Measurements from ENCODE around the gene AAMDC. TPM values are rescaled to one million over a fixed set of nuclear protein-coding genes. Genes with fewer than 3 reads are reported as not detected.
"Not testable (repeated sequence)": the region's sequence is repeated elsewhere in the genome, so short reads cannot be mapped to it uniquely, and the experiment has no call there.

The AAMDC gene
- polyA plus RNA-seq, 1 donor: 61.4 TPM

GRCh38 chr11:77854838-77855237 lies 33.9 kb downstream of the AAMDC start:
- no peak overlapping the region for H3K4me3 ChIP-seq (ENCODE audit: low read length)
- H3K9me3 ChIP-seq (ENCODE audit: control insufficient read depth, low read depth, low read length): peaks cover 12% of the 10 kb centered on the region
- H3K36me3 ChIP-seq (ENCODE audit: control insufficient read depth, insufficient read depth, low read length): peaks cover 39% of the 10 kb centered on the region
- H3K27ac ChIP-seq (ENCODE audit: low read length): no peak overlapping the region
- no peaks in the 10 kb centered on the region for H3K27me3 ChIP-seq (ENCODE audit: control insufficient read depth, insufficient read depth, low read length)
- no peaks in the 10 kb centered on the region for H3K4me1 ChIP-seq (ENCODE audit: control insufficient read depth, insufficient read depth, low read length)
- DNase-seq: no peak
- no CpG with 5 or more reads among the region's 2 CpGs for WGBS (ENCODE audit: insufficient coverage, low lambda C conversion rate)

GRCh38 chr11:77857906-77858457 lies 37.0 kb downstream of the AAMDC start:
- Histone ChIP-seq H3K9me3 (ENCODE audit: control insufficient read depth, low read depth, low read length) (peaks cover 12% of the 10 kb centered on the region), H3K36me3 (ENCODE audit: control insufficient read depth, insufficient read depth, low read length) (peaks cover 28% of the 10 kb centered on the region)
- H3K4me3 ChIP-seq (ENCODE audit: low read length); H3K27ac ChIP-seq (ENCODE audit: low read length); DNase-seq; H3K4me1 ChIP-seq (ENCODE audit: control insufficient read depth, insufficient read depth, low read length); H3K27me3 ChIP-seq (ENCODE audit: control insufficient read depth, insufficient read depth, low read length): not testable (repeated sequence)
- WGBS (ENCODE audit: insufficient coverage, low lambda C conversion rate): no CpG with 5 or more reads among the region's 10 CpGs

GRCh38 chr11:77861444-77861843 lies 40.5 kb downstream of the AAMDC start:
- H3K9me3 ChIP-seq (ENCODE audit: control insufficient read depth, low read depth, low read length); H3K27me3 ChIP-seq (ENCODE audit: control insufficient read depth, insufficient read depth, low read length); H3K36me3 ChIP-seq (ENCODE audit: control insufficient read depth, insufficient read depth, low read length); DNase-seq; H3K4me1 ChIP-seq (ENCODE audit: control insufficient read depth, insufficient read depth, low read length); H3K27ac ChIP-seq (ENCODE audit: low read length); H3K4me3 ChIP-seq (ENCODE audit: low read length): not testable (repeated sequence)
- 90% methylated on average over 2 of the region's 10 CpGs for WGBS (ENCODE audit: insufficient coverage, low lambda C conversion rate)

GRCh38 chr11:77865805-77866204 lies 44.9 kb downstream of the AAMDC start:
- H3K9me3 ChIP-seq (ENCODE audit: control insufficient read depth, low read depth, low read length): no peaks in the 10 kb centered on the region
- peaks cover 10% of the 10 kb centered on the region for H3K36me3 ChIP-seq (ENCODE audit: control insufficient read depth, insufficient read depth, low read length)
- no peak overlapping the region for H3K27ac ChIP-seq (ENCODE audit: low read length)
- no peaks in the 10 kb centered on the region for H3K4me1 ChIP-seq (ENCODE audit: control insufficient read depth, insufficient read depth, low read length)
- no peaks in the 10 kb centered on the region for H3K27me3 ChIP-seq (ENCODE audit: control insufficient read depth, insufficient read depth, low read length)
- no CpG with 5 or more reads among the region's 1 CpG for WGBS (ENCODE audit: insufficient coverage, low lambda C conversion rate)
- no peak overlapping the region for H3K4me3 ChIP-seq (ENCODE audit: low read length)
- DNase-seq: no peak

- Histone ChIP-seq H3K4me1 (ENCODE audit: control insufficient read depth, insufficient read depth, low read length) (no peaks in the 10 kb centered on the region), H3K9me3 (ENCODE audit: control insufficient read depth, low read depth, low read length) (no peaks in the 10 kb centered on the region), H3K27me3 (ENCODE audit: control insufficient read depth, insufficient read depth, low read length) (no peaks in the 10 kb centered on the region), H3K27ac (ENCODE audit: low read length) (no peak overlapping the region), H3K36me3 (ENCODE audit: control insufficient read depth, insufficient read depth, low read length) (peaks cover 12% of the 10 kb centered on the region), H3K4me3 (ENCODE audit: low read length) (no peak overlapping the region)
- no peak for DNase-seq
- 100% methylated on average over 1 of the region's 1 CpG for WGBS (ENCODE audit: insufficient coverage, low lambda C conversion rate)
These were observed 45.4 kb downstream of the AAMDC start for GRCh38 chr11:77866336-77866735.

GRCh38 chr11:77868744-77869143 lies 47.8 kb downstream of the AAMDC start:
- peaks cover 23% of the 10 kb centered on the region for H3K36me3 ChIP-seq (ENCODE audit: control insufficient read depth, insufficient read depth, low read length)
- H3K9me3 ChIP-seq (ENCODE audit: control insufficient read depth, low read depth, low read length): no peaks in the 10 kb centered on the region
- DNase-seq: no peak
- H3K4me3 ChIP-seq (ENCODE audit: low read length): no peak overlapping the region
- no CpG with 5 or more reads among the region's 4 CpGs for WGBS (ENCODE audit: insufficient coverage, low lambda C conversion rate)
- H3K27ac ChIP-seq (ENCODE audit: low read length): no peak overlapping the region
- H3K4me1 ChIP-seq (ENCODE audit: control insufficient read depth, insufficient read depth, low read length): no peaks in the 10 kb centered on the region
- no peaks in the 10 kb centered on the region for H3K27me3 ChIP-seq (ENCODE audit: control insufficient read depth, insufficient read depth, low read length)

GRCh38 chr11:77871855-77872254 lies 50.9 kb downstream of the AAMDC start:
- no peaks in the 10 kb centered on the region for H3K4me1 ChIP-seq (ENCODE audit: control insufficient read depth, insufficient read depth, low read length)
- no peak for DNase-seq
- H3K9me3 ChIP-seq (ENCODE audit: control insufficient read depth, low read depth, low read length): no peaks in the 10 kb centered on the region
- H3K4me3 ChIP-seq (ENCODE audit: low read length): no peak overlapping the region
- H3K36me3 ChIP-seq (ENCODE audit: control insufficient read depth, insufficient read depth, low read length): peaks cover 33% of the 10 kb centered on the region
- WGBS (ENCODE audit: insufficient coverage, low lambda C conversion rate): no CpG with 5 or more reads among the region's 3 CpGs
- no peaks in the 10 kb centered on the region for H3K27me3 ChIP-seq (ENCODE audit: control insufficient read depth, insufficient read depth, low read length)
- no peak overlapping the region for H3K27ac ChIP-seq (ENCODE audit: low read length)

GRCh38 chr11:77873345-77873744 lies 52.4 kb downstream of the AAMDC start:
- DNase-seq: no peak
- H3K9me3 ChIP-seq (ENCODE audit: control insufficient read depth, low read depth, low read length): no peaks in the 10 kb centered on the region
- peaks cover 41% of the 10 kb centered on the region for H3K36me3 ChIP-seq (ENCODE audit: control insufficient read depth, insufficient read depth, low read length)
- 100% methylated on average over 1 of the region's 1 CpG for WGBS (ENCODE audit: insufficient coverage, low lambda C conversion rate)
- H3K4me3 ChIP-seq (ENCODE audit: low read length): no peak overlapping the region
- H3K27ac ChIP-seq (ENCODE audit: low read length): no peak overlapping the region
- H3K27me3 ChIP-seq (ENCODE audit: control insufficient read depth, insufficient read depth, low read length): no peaks in the 10 kb centered on the region
- no peaks in the 10 kb centered on the region for H3K4me1 ChIP-seq (ENCODE audit: control insufficient read depth, insufficient read depth, low read length)

GRCh38 chr11:77874206-77874605 lies 53.3 kb downstream of the AAMDC start:
- WGBS (ENCODE audit: insufficient coverage, low lambda C conversion rate): no CpG with 5 or more reads among the region's 3 CpGs
- Histone ChIP-seq H3K27me3 (ENCODE audit: control insufficient read depth, insufficient read depth, low read length) (no peaks in the 10 kb centered on the region), H3K9me3 (ENCODE audit: control insufficient read depth, low read depth, low read length) (no peaks in the 10 kb centered on the region), H3K27ac (ENCODE audit: low read length) (no peak overlapping the region), H3K4me3 (ENCODE audit: low read length) (no peak overlapping the region), H3K4me1 (ENCODE audit: control insufficient read depth, insufficient read depth, low read length) (no peaks in the 10 kb centered on the region), H3K36me3 (ENCODE audit: control insufficient read depth, insufficient read depth, low read length) (peaks cover 47% of the 10 kb centered on the region)
- DNase-seq: no peak

GRCh38 chr11:77876045-77876444 lies 55.1 kb downstream of the AAMDC start:
- no peaks in the 10 kb centered on the region for H3K9me3 ChIP-seq (ENCODE audit: control insufficient read depth, low read depth, low read length)
- WGBS (ENCODE audit: insufficient coverage, low lambda C conversion rate): 100% methylated on average over 1 of the region's 3 CpGs
- H3K27me3 ChIP-seq (ENCODE audit: control insufficient read depth, insufficient read depth, low read length): no peaks in the 10 kb centered on the region
- H3K4me1 ChIP-seq (ENCODE audit: control insufficient read depth, insufficient read depth, low read length): no peaks in the 10 kb centered on the region
- H3K36me3 ChIP-seq (ENCODE audit: control insufficient read depth, insufficient read depth, low read length): peaks cover 55% of the 10 kb centered on the region
- no peak overlapping the region for H3K4me3 ChIP-seq (ENCODE audit: low read length)
- no peak for DNase-seq
- H3K27ac ChIP-seq (ENCODE audit: low read length): no peak overlapping the region

GRCh38 chr11:77878247-77878646 lies 57.3 kb downstream of the AAMDC start:
- H3K4me1 ChIP-seq (ENCODE audit: control insufficient read depth, insufficient read depth, low read length); DNase-seq; H3K9me3 ChIP-seq (ENCODE audit: control insufficient read depth, low read depth, low read length); H3K27me3 ChIP-seq (ENCODE audit: control insufficient read depth, insufficient read depth, low read length); H3K4me3 ChIP-seq (ENCODE audit: low read length); H3K27ac ChIP-seq (ENCODE audit: low read length): not testable (repeated sequence)
- H3K36me3 ChIP-seq (ENCODE audit: control insufficient read depth, insufficient read depth, low read length): peaks cover 56% of the 10 kb centered on the region
- no CpG with 5 or more reads among the region's 4 CpGs for WGBS (ENCODE audit: insufficient coverage, low lambda C conversion rate)

All from large intestine (tissue), 3 donors.